ENCODE results near the gene C16orf54.
A peak's percentile ranks its signal among the peaks of the same experiment; 100 is the strongest.
"Not testable (repeated sequence)": the region's sequence is repeated elsewhere in the genome, so short reads cannot be mapped to it uniquely, and the experiment has no call there.

Gene C16orf54, protein sequence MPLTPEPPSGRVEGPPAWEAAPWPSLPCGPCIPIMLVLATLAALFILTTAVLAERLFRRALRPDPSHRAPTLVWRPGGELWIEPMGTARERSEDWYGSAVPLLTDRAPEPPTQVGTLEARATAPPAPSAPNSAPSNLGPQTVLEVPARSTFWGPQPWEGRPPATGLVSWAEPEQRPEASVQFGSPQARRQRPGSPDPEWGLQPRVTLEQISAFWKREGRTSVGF

DNA sequence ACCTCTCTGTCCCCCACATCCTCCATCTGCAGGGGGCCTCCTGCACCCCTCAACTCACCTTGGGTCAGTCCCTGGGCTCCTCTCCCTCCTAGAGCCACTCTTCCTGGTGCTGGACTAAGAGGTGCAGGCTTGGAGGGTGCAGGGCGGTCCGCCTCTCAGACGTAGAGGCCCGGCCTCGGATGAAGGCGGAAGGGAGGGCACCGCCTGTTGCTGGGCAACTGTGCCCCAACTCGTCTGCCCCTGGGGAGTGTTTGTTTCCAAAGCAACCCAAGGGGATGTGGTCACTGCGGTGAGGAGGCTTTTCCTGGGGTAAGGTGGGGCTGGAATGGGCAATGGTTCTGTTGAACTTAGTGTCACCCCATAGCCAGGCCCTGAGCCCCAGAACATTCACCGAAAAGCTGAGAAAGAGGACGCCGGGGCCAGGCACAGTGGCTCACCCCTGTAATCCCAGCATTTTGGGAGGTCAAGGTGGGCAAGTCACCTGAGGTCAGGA is at the start of gene C16orf54:
TSS of gene C16orf54 (minus strand) at position 138 of the 493 bp plus-strand sequence. CDS start 1,039 bp downstream, outside the sequence.
- DNase-seq (ENCODE audit: low spot score): no peak

DNA sequence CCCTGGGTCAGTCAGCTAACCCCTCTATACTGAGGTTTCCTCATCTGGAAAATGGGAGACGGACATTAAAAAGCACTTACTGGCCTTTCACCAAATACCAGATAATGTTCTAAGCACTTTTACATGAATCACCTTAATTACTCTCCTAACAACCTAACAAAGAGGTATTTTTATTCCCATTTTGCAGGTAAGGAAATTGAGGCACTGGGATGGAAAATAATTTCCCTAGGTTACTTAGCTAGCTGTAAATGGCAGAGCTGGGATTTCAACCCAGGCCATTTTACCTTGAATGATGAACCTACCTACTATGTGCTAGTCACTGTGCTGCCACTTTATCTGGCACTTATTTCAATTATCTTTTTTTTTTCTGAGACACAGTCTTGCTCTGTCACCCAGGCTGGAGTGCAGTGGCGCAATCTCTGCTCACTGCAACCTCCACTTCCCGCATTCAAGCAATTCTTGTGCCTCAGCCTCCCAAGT is 48.5 kb upstream of the C16orf54 start:
- DNase-seq (ENCODE audit: low spot score): no peak

DNA sequence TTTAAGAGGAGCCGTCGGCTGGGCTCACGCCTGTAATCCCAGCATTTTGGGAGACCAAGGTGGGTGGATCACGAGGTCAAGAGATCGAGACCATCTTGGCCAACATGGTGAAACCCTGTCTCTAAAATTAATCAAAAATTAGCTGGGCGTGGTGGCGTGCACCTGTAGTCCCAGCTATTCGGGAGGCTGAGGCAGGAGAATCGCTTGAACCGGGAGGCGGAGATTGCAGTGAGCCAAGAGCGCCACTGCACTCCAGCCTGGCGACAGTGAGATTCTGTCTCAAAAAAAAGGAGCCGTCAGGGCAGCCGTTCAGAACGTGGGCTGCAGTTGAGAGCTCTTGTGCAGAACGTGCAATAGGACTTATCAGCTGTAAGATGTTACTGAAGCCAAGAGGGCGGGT is 47.4 kb upstream of the C16orf54 start:
- DNase-seq (ENCODE audit: low spot score): not testable (repeated sequence)

DNA sequence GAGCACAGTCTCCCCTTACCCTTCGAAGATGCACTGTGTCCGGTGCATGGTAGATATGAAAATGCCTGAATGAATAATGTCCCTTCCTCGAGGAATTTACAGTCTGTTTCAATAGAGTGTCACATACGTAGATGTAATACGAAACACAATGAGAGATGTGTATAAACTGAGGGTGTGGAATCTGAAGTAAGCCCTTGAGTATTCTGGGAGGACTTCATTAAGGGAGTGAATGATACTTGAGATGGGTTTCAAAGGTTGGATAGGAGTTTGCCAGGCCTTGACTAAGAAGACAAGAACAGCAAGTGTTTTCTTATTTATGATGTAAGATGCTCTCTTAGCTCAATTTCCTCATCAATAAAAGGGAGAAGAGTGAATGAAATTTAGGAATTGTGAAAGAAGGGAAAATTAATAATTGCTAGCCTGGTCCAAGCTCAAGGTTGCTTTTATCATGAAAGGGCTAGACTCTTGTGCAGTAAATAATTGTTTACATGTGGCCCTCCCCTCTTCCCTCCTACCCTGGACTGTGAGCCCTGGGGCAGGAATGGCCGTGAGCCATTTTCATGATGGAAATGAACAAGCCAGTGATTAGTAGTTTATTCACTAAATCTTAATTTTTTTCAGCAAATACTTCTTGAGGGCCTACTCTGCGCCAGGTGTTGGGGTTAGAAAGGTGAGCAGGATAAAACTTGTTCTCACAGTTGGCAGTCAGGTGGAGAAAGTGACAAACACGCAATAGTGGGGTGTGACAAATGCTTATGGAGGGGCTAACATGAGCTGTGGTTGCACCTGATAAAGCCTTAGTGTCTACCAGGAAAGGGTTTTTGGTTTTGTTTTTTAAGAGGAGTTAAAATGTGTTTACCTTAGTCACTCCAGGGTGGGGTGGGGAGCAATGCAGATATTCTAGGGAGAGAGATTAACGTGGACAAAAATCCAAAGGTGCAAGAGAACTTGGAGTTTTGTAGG is 46.3 kb upstream of the C16orf54 start:
- DNase-seq (ENCODE audit: low spot score): no peak

DNA sequence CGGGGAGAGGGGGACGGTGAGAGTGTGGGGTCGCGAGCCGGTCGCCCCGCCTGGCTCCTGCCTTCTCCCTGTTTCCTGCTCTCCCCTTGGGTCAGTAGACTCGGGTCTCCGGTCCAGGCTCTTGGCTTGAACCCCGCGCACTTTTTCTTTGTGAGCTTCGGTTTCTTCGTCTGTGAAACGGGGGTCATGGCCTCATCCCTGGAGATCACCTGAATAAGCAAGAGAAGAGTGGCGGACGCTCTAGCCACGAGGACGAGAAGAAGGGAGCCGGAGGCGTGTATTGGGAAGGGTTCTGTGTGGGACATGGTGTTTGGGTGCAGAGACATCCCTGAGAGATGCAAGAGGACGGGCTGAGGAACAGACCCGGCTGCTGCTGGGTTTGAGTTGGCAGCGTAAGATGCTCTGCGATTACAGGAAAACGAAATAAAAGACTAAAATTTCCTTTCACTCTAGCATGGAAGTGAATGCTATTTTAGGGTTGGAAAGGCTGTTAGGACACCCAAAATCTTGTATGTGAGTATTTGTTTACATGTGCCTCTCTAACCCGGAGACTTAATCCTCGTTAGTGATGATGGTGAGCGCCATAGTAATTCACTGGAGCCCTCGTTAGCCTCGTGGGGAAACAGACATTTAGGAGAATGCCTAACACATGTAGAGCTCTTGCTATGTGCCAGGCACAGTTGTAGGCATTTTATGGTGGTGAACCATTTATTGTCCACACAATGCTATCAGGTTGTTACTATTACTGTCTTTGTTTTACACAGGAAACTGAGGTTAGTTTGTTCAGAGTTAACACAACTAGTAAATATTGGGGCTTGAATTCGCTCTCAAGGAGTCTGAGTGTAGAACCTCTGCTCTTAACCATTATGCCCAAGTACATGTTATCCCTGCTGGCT is 45.4 kb upstream of the C16orf54 start:
- DNase-seq (ENCODE audit: low spot score): no peak

DNA sequence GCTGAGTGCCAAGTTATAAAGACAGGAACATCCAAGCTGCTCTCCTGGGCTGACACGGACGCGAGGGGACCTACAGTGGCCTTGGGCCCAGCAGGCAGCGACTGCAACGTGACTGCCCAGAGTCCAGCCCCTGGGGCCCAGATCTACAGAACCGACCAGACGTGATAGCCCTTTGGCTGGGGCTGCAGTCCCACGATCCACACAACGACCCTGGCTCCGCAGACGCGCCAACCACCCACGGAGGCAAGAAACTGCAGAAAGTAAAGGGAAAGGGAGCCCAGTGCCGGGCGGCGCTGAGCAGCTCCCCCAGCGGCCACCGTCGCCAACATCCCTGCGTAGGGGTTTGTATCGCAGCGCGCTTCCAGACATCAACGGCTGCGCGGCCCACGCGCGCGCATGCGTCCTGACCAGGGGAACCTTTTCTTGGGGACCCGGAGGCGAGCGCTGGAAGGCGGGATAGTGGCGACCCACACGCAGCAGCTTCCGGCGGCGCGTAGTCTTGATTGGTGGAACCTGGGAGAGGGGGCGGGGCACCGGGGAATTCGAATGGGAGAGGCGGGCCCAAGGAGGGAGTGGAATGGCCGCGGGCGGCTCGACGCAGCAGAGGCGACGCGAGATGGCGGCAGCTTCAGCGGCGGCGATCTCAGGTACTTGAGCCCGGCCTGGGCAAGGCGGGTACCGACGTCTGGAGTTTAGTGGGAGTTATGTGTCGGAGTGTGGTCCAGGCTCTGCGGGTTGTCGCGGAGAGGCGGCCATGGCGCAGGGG is 44.6 kb upstream of the C16orf54 start, which contains the start of gene KIF22:
TSS of gene KIF22 (plus strand) at position 569 of the 766 bp plus-strand sequence. CDS start at position 578, 9 bp downstream.
- DNase-seq (ENCODE audit: low spot score): peak; percentile 99

DNA sequence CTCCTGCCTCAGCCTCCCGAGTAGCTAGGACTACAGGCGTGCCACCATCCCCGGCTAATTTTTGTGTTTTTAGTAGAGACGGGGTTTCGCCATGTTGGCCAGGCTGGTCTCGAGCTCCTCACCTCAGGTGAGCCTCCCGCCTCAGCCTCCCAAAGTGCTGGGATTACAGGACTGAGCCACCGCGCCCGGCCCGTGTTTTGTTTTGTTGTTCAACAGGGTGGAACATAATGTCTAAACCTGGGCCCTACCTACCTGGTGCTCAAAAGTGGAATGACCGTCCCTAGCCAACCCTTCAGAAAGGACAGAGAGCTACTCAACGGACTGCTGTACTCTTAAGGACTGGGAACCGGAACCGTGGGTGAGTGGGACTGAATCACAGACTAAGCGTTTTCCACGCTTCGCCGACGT is 44.0 kb upstream of the C16orf54 start:
- no peak for DNase-seq (ENCODE audit: low spot score)

DNA sequence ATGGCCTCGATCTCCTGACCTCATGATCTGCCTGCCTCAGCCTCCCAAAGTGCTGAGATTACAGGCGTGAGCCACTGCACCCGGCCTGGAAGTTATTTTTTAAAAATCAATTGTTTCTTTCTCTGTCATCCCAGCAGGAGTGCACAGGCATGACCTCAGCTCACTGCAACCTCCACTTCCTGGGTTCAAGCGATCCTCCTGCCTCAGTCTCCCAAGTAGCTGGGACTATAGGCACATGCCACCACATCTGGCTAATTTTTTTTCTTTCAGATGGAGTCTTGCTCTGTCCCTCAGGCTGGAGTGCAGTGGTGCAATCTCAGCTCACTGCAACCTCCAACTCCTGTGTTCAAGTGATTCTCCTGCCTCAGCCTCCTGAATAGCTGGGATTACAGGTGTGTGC is 41.4 kb upstream of the C16orf54 start:
- not testable (repeated sequence) for DNase-seq (ENCODE audit: low spot score)

DNA sequence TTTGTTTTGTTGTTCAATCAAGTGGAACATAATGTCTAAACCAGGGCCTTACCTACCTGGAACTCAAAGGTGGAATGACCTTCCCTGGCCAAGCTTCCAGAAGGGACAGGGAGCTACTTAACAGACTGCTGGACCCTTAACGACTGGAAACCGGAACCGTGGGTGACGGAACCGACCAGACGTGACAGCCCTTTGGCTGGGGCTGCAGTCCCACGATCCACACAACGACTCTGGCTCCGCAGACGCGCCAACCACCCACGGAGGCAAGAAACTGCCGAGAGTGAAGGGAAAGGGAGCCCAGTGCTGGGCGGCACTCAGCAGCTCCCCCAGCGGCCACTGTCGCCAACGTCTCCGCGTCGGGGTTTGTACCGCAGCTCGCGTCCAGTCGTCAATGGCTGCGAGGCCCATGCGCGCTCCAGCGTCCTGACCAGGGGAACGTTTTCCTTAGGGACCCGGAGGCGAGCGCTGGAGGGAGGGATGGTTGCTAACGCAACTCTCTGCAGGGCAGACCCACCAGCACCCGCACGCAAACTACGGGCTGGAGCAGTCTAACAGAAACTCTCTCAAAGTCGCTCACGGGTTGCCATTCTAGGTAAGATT is 39.2 kb upstream of the C16orf54 start:
- DNase-seq (ENCODE audit: low spot score): no peak

DNA sequence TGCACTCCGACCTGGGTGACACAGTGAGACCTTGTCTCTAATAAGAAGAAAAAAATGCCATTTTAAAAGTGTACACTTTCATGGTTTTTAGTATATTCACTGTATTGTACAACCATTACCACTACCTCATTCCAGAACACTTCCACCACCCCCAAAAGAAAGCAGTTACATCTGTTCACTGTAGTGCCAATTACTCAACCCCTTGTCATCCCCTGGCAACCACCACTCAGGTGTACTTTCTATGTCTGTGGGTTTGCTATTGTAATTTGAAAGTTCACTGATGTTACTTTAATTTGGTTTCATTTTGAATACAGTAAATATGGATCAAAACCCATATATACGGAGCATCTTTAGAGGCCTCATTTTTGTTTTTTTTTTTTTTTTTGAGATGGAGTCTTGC is 38.4 kb upstream of the C16orf54 start:
- no peak for DNase-seq (ENCODE audit: low spot score)

DNA sequence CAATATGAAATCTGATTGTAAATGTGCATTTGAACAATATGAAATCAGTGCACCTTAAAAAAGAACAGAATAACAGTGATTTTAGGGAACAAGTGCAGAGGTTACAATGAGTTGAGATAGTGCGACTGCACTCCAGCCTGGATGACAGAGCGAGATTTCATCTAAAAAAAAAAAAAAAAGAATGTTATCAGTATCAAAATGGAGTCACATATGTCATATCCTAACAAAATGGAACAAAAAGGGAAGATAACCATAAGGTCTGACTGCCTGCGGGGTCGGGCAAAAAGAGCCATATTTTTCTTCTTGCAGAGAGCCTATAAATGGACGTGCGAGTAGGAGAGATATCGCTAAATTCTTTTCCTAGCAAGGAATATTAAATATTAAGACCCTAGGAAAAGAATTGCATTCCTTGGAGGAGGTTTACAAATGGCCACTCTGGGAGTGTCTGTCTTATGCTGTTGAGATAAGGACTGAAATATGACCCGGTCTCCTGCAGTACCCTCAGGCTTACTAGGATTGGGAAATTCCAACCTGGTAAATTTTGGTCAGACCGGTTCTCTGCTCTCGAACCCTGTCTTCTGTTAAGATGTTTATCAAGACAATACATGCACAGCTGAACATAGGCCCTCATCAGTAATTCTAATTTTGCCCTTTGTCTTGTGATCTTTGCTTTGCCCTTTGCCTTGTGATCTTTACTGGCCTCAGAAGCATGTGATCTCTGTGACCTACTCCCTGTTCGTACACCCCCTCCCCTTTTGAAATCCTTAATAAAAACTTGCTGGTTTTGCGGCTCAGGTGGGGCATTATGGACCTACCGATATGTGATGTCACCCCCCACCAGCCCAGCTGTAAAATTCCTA is 37.5 kb upstream of the C16orf54 start:
- DNase-seq (ENCODE audit: low spot score): not testable (repeated sequence)

DNA sequence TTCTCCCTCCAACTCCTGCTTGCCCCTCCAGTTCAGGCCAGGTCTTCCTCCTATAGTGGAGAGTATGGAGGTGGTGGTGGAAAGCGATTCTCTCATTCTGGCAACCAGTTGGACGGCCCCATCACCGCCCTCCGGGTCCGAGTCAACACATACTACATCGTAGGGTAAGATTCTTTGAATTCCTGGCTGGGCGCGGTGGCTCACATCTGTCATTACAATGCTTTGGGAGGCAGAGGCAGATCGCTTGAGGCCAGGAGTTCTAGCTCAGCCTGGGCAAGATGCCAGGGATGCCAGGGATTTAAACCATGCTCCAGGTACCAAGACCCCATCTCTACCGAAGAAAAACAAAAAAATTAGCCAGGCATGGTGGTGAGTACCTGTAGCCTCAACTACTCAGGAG is 33.7 kb upstream of the C16orf54 start:
- DNase-seq (ENCODE audit: low spot score): no peak

DNA sequence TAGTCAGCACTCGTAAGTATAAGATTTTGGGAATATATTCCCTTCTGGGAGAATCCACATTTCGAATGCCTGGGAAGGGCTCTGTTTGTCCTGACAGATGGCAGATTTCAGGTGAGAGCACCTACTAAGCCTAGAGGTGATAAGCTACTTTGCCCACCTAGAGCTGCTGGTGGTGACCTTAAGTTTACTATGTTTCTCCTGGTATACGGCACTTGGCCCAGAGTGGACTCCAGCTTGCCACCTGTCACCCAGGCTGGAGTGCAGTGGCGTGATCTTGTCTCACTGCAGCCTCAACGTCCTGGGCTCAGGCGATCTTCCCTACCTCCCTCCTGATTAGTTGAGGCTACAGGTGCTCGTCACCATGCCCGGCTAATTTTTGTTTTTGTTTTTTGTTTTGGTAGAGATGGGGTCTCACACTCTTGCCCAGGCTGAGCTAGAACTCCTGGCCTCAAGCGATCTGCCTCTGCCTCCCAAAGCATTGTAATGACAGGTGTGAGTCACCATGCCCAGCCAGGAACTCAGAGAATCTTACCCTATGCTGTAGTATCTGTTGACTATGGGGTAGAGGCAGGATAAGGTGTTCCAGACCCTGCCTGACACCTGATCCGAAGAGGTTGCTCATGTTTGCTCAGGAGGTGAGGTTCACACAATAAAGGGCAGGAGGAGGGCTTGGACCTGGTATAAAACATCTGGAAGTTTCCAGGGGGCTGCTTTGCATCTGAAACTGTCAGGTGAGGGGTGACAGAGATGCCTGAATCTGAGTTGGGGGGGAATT is 32.0 kb upstream of the C16orf54 start, which contains the start of gene ZG16:
TSS of gene ZG16 (plus strand) at position 681 of the 775 bp plus-strand sequence. CDS start 1,011 bp downstream, outside the sequence.
- no peak for DNase-seq (ENCODE audit: low spot score)

DNA sequence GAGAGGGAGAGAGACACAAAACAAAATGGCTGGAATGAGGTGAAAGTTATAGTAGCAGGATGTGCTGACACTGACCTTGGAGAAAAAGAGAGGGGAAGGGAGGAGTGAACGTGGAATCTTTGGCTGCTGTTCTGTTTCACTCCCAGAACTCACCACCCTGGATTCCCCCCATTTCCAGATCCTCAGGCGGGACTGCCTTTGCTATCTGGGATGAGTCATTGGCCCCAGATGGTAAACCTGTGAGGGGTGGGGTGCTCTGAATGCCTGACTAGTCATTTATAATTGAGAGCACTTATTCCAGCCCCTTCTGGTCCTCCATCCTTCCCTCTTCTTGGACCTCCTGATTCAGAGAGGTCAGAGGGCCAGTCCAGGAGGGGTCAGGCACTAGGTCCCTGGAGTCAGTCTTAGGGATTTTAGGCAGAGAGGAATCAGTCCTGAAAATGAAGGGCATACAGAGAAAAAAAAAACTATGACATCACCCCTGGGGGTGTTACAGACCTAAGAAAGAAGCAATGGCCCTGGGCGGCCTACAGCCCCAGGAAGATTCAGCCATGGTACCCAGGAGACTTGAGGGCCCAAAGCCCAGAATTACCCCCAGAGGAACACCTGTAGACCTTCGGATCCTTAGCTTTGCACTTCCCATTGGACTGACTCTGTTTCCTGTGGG is 30.1 kb upstream of the C16orf54 start:
- no peak for DNase-seq (ENCODE audit: low spot score)

DNA sequence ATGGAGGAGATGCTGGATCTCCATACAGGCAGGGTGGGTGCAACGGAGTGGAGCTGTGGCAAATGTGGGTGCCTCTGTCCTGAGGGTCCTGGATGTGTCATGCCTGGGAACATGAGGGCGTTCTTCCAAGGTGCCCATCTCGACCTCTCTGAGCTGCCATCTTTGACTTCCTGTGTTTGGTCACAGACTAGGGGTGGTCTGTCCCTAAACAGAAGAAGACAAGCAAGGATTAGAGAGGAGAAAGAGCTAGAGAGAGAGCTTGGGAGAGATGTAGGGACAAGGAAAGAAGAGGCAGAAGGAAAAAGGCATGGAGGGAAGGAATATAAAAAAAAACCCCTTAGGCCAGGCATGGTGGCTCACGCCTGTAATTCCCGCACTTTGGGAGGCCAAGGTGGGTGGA is 28.9 kb upstream of the C16orf54 start:
- no peak for DNase-seq (ENCODE audit: low spot score)

DNA sequence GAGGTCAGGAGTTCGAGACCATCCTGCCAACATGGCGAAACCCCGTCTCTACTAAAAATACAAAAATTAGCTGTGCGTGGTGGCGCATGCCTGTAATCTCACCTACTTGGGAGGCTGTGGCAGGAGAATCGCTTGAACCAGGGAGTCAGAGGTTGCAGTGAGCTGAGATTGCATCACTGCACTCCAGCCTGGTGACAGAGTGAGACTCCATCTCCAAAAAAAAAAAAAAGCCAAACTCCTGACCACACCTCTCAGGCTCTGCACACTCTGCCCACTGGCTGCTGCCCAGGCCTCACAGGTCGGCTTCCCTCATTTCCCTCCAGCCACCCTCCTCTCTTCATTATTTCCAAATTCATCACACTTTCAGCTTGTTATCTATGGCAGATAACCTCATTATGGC is 26.5 kb upstream of the C16orf54 start:
- not testable (repeated sequence) for DNase-seq (ENCODE audit: low spot score)

DNA sequence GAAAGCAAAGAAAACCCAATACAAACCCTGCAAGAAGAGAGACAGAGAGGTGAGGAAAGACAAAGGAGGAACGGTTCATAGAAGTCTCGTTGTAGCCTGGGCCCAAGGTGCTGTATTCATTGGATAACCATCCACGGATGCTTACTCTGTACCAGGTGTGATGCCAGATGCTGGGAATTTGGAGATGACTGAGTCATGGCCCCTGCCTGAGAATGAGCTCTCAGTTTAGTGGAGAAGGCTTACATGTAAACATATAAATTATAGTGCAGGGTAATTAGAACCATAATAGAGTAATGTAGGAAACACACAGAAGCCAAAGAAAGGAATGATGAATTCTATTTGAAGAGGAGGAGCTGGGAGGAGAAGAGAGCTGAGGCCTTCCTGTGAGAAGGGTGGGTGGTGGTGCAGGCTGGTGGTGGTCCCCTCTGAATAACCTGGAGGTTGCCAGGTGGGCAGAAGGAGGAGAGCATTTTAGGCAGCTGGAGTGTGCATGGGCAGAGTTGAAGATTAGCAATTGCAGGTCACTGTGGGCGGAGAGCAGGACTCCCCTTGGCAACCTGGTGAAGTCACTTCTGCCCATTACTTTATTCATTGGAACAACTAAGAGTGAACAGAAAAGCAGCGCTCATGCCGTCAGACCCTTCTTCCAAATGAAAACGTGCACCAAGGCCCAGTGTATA is 24.6 kb upstream of the C16orf54 start:
- no peak for DNase-seq (ENCODE audit: low spot score)
